Brain microvascular endothelial cell (primary cell): ENCODE data around the gene KCNQ5.

Experiments used
- DNase-seq: peaks from one replicate; pipeline ENCODE4 v3.0.0-alpha.2; 2020
- H3K27ac ChIP-seq: fragments of 250-450 bp; sonication (Bioruptor Pico); 2 replicates; pipeline ENCODE4 v1.5.1; 2020; ENCODE audit warnings: mild to moderate bottlenecking, moderate library complexity
- H3K27me3 ChIP-seq: fragments of 250-450 bp; sonication (Bioruptor Pico); replicated peaks from 2 replicates; pipeline ENCODE4 v1.5.1; 2020; ENCODE audit warnings: mild to moderate bottlenecking
- H3K36me3 ChIP-seq: fragments of 250-450 bp; sonication (Bioruptor Pico); replicated peaks from 2 replicates; pipeline ENCODE4 v1.5.1; 2020; ENCODE audit warnings: mild to moderate bottlenecking
- H3K4me3 ChIP-seq: 2 replicates; pipeline ENCODE4 v1.5.1; 2011; ENCODE audit warnings: low read depth, mild to moderate bottlenecking, control low read depth, low read length, moderate library complexity
- CTCF ChIP-seq: IDR thresholded peaks from 2 replicates; pipeline ENCODE4 v1.5.1; 2011; ENCODE audit warnings: low read depth, mild to moderate bottlenecking, moderate library complexity, low read length, control low read depth, inconsistent platforms; ENCODE audit errors: missing control alignments
- in situ Hi-C: cut with HindIII; loops from 2 replicates; pipeline ENCODE4 v1.10.0; 2017; ENCODE audit warnings: low sequenced_read_pairs, low pct_ligation_motif_present

Gene KCNQ5

GRCh38 chr6:73027691-73028090 lies 405.8 kb downstream of the KCNQ5 start:
- TF ChIP-seq CTCF = no peak
- no peak overlapping the region for H3K4me3 ChIP-seq
- no peak for DNase-seq
- H3K36me3 ChIP-seq = no peaks in the 10 kb centered on the region
- in situ Hi-C loops = no loop called here
- H3K27me3 ChIP-seq = no peaks in the 10 kb centered on the region
- no peak overlapping the region for H3K27ac ChIP-seq

GRCh38 chr6:73028124-73028766 lies 406.4 kb downstream of the KCNQ5 start:
- in situ Hi-C loops = no loop called here
- Histone ChIP-seq H3K27ac (no peak overlapping the region), H3K36me3 (no peaks in the 10 kb centered on the region), H3K27me3 (no peaks in the 10 kb centered on the region), H3K4me3 (no peak overlapping the region)
- no peak for DNase-seq
- no peak for TF ChIP-seq CTCF

- TF ChIP-seq CTCF = no peak
- Histone ChIP-seq H3K27ac (no peak overlapping the region), H3K36me3 (no peaks in the 10 kb centered on the region), H3K4me3 (no peak overlapping the region), H3K27me3 (no peaks in the 10 kb centered on the region)
- in situ Hi-C loops = no loop called here
- no peak for DNase-seq
Measured at GRCh38 chr6:73028893-73029450, 407.1 kb downstream of the KCNQ5 start.

- in situ Hi-C loops = no loop called here
- TF ChIP-seq CTCF = no peak
- Histone ChIP-seq H3K4me3 (no peak overlapping the region), H3K27ac (no peak overlapping the region), H3K36me3 (no peaks in the 10 kb centered on the region), H3K27me3 (no peaks in the 10 kb centered on the region)
- no peak for DNase-seq
Measured at GRCh38 chr6:73030257-73030656, 408.4 kb downstream of the KCNQ5 start.

GRCh38 chr6:73030791-73031782 lies 409.2 kb downstream of the KCNQ5 start:
- Histone ChIP-seq H3K27ac (no peak overlapping the region), H3K36me3 (no peaks in the 10 kb centered on the region), H3K4me3 (no peak overlapping the region), H3K27me3 (no peaks in the 10 kb centered on the region)
- TF ChIP-seq CTCF = no peak
- in situ Hi-C loops = no loop called here
- DNase-seq = no peak
